ENCODE measurements around the gene GPR35. TPM values are rescaled to one million over a fixed set of nuclear protein-coding genes. Genes with fewer than 3 reads are reported as not detected.

Gene GPR35
- total and polyA plus RNA-seq, 10 of the 15 experiments (the other 5 are each of a cell fraction or from before 2014, with no cell fraction given), result 0.14 to 1.6 (median 0.75) TPM; not detected in 3

DNA sequence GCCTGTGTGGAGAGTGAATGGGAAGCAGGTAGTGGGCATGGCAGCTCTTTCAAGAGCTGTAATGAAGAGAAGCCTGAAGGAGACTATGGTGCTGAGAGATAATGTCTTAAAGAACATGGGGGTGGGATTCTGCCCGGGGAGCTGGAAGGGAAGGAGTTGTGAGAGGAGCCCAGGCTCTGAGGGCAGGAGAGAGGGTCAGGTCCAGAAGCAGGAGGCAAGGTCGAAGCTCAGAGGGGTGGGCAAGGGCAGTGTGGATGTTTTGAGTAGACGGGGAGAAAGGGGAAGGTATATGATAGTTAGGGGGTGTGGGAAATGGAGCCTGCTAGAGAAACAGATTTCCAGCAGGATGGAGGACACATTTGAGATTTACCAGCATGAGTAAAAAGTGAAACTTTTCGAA is 36.6 kb upstream of the GPR35 start:
- Histone ChIP-seq H2AFZ (ENCODE audit: control insufficient read depth, low read depth, low read length) (no peak overlapping the region), H3K9me3 (replicated peaks; ENCODE audit: control insufficient read depth, insufficient read depth, low read length) (no peaks in the 10 kb centered on the region; the same call in 2 of the 3 replicates), H3K27ac (ENCODE audit: control insufficient read depth, insufficient read depth) (no peak overlapping the region), H3K4me1 (ENCODE audit: control insufficient read depth, insufficient read depth, low read length) (peaks cover 27% of the 10 kb centered on the region), H3K9ac (ENCODE audit: control insufficient read depth, insufficient read depth, low read length) (peak overlapping the region; percentile 84; the same call in 1 of the 2 replicates), H4K20me1 (ENCODE audit: control insufficient read depth, insufficient read depth) (no peaks in the 10 kb centered on the region; the same call in 1 of the 2 replicates), H3K79me2 (ENCODE audit: control insufficient read depth, insufficient read depth, low read length) (peaks cover 40% of the 10 kb centered on the region), H3K4me2 (ENCODE audit: control insufficient read depth, insufficient read depth) (peak overlapping the region; percentile 56), H3K4me3 (no peak overlapping the region), H3K27me3 (replicated peaks in 1 of 2; ENCODE audit: control insufficient read depth in 2 of 2, insufficient read depth in 2 of 2, low read length in 1 of 2) (no peaks in the 10 kb centered on the region), H3K36me3 (ENCODE audit: control insufficient read depth in 2 of 2, insufficient read depth in 2 of 2, low read length in 1 of 2) (peaks cover 2 to 5% of the 10 kb centered on the region in 2 experiments; a peak in 3 of 4 replicates)
- RAD21 ChIA-PET (ENCODE audit: unreplicated experiment), result interaction anchor here (6.2 to 10.9 kb wide), 2 partner anchors 27 to 74 kb away, joined by 49 to 206 read pairs; partner anchors contain the start of genes ANKMY1 and DUSP28
- in situ Hi-C loops (cut with MboI), result no loop called here
- WGBS (ENCODE audit: insufficient coverage, insufficient replicate concordance, low lambda C conversion rate, missing lambda C conversion rate), result 59% methylated on average over 4 of the region's 4 CpGs
- BruUV-seq (replicated peaks), result no TSS peak
- ATAC-seq (no peak), FAIRE-seq (no peak), DNase-seq (ENCODE audit: low read depth, low spot score) (no peak)
- POLR2A ChIA-PET, result interaction anchor here (3.0 to 6.7 kb wide), 2 partner anchors 25 to 75 kb away, joined by 9 to 233 read pairs; partner anchors contain the start of gene DUSP28
- SMC1A ChIA-PET (ENCODE audit: uncharacterized antibody, unreplicated experiment), result interaction anchor here (0.6 to 6.4 kb wide), 3 partner anchors 27 to 653 kb away, joined by 3 to 124 read pairs (median 13); partner anchors contain the start of genes ANKMY1 and DUSP28
- CTCF ChIA-PET, result interaction anchor here (1.1 to 11.9 kb wide), 6 partner anchors 9 to 75 kb away, joined by 3 to 196 read pairs (median 6); partner anchors contain the start of genes ANKMY1 and DUSP28
- intact Hi-C loops (cut with micrococcal nuclease; ENCODE audit: unreplicated experiment), result no loop called here
- TF ChIP-seq, protein P1, sequence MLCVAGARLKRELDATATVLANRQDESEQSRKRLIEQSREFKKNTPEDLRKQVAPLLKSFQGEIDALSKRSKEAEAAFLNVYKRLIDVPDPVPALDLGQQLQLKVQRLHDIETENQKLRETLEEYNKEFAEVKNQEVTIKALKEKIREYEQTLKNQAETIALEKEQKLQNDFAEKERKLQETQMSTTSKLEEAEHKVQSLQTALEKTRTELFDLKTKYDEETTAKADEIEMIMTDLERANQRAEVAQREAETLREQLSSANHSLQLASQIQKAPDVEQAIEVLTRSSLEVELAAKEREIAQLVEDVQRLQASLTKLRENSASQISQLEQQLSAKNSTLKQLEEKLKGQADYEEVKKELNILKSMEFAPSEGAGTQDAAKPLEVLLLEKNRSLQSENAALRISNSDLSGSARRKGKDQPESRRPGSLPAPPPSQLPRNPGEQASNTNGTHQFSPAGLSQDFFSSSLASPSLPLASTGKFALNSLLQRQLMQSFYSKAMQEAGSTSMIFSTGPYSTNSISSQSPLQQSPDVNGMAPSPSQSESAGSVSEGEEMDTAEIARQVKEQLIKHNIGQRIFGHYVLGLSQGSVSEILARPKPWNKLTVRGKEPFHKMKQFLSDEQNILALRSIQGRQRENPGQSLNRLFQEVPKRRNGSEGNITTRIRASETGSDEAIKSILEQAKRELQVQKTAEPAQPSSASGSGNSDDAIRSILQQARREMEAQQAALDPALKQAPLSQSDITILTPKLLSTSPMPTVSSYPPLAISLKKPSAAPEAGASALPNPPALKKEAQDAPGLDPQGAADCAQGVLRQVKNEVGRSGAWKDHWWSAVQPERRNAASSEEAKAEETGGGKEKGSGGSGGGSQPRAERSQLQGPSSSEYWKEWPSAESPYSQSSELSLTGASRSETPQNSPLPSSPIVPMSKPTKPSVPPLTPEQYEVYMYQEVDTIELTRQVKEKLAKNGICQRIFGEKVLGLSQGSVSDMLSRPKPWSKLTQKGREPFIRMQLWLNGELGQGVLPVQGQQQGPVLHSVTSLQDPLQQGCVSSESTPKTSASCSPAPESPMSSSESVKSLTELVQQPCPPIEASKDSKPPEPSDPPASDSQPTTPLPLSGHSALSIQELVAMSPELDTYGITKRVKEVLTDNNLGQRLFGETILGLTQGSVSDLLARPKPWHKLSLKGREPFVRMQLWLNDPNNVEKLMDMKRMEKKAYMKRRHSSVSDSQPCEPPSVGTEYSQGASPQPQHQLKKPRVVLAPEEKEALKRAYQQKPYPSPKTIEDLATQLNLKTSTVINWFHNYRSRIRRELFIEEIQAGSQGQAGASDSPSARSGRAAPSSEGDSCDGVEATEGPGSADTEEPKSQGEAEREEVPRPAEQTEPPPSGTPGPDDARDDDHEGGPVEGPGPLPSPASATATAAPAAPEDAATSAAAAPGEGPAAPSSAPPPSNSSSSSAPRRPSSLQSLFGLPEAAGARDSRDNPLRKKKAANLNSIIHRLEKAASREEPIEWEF (IDR thresholded peaks at IDR 0.05; ENCODE audit: insufficient replicate concordance, low read depth, low read length), result no peak
- no peak for TF ChIP-seq MTA2 (IDR thresholded peaks at IDR 0.05; ENCODE audit: low read depth)
- TF ChIP-seq, protein P2, sequence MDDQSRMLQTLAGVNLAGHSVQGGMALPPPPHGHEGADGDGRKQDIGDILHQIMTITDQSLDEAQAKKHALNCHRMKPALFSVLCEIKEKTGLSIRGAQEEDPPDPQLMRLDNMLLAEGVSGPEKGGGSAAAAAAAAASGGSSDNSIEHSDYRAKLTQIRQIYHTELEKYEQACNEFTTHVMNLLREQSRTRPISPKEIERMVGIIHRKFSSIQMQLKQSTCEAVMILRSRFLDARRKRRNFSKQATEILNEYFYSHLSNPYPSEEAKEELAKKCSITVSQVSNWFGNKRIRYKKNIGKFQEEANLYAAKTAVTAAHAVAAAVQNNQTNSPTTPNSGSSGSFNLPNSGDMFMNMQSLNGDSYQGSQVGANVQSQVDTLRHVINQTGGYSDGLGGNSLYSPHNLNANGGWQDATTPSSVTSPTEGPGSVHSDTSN (IDR thresholded peaks at IDR 0.05; ENCODE audit: insufficient replicate concordance, low read depth, low read length), result no peak
- TF ChIP-seq, protein P3, sequence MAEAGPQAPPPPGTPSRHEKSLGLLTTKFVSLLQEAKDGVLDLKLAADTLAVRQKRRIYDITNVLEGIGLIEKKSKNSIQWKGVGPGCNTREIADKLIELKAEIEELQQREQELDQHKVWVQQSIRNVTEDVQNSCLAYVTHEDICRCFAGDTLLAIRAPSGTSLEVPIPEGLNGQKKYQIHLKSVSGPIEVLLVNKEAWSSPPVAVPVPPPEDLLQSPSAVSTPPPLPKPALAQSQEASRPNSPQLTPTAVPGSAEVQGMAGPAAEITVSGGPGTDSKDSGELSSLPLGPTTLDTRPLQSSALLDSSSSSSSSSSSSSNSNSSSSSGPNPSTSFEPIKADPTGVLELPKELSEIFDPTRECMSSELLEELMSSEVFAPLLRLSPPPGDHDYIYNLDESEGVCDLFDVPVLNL (IDR thresholded peaks at IDR 0.05; ENCODE audit: low read depth, low read length), result no peak
- no peak for TF ChIP-seq YY1 (IDR thresholded peaks at IDR 0.05; ENCODE audit: low read depth, low read length)
- TF ChIP-seq FOXK2 (IDR thresholded peaks at IDR 0.05), result no peak
- TF ChIP-seq JUNB (IDR thresholded peaks at IDR 0.05), result no peak
- TF ChIP-seq ESRRA (IDR thresholded peaks at IDR 0.05; ENCODE audit: low read length), result no peak
- TF ChIP-seq ZNF384 (IDR thresholded peaks at IDR 0.05; ENCODE audit: borderline replicate concordance, low read depth, low read length), result no peak
- no peak for TF ChIP-seq IKZF2 (IDR thresholded peaks at IDR 0.05)
- no peak for TF ChIP-seq ZNF24 (IDR thresholded peaks at IDR 0.05)

All from GM12878 (cell line).